Measurements from ENCODE around the gene FLT1.

DNA sequence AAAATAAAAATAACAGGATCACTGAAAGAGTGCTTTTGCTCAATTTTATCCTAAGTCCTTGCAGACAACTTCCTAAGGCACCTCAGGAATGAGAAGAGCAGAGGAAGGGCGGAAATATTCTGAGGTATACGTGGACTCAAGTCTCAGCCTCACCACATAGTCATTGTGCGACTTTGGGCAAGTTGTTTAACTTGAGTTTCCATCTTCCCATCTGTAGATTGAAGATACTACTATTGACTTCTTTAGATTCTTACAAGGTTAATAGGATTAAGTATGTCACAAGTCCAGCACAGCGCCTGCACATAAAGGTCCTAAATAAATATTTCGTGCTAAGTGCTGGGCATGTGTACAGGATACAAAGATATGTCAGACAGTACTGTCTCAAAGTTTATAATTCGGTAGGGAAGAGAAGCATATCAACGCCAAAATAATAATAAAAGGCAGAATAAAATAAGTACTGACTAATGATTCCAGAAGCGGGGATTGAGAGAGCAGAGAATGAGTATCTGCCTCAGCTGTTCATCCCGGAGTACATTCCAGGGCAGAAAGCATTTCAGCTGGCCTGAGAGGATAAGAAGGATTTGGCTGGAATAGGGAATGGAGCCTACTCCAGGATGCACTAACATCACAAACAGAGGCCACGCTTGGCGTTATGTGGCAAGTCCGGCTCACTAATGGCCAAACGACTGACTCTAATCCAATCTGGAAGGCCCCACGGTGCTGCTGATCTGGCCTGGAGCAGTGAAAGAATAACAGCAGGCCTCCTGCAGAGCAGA lies 139.7 kb downstream of the FLT1 start:
- TF ChIP-seq, protein P1, sequence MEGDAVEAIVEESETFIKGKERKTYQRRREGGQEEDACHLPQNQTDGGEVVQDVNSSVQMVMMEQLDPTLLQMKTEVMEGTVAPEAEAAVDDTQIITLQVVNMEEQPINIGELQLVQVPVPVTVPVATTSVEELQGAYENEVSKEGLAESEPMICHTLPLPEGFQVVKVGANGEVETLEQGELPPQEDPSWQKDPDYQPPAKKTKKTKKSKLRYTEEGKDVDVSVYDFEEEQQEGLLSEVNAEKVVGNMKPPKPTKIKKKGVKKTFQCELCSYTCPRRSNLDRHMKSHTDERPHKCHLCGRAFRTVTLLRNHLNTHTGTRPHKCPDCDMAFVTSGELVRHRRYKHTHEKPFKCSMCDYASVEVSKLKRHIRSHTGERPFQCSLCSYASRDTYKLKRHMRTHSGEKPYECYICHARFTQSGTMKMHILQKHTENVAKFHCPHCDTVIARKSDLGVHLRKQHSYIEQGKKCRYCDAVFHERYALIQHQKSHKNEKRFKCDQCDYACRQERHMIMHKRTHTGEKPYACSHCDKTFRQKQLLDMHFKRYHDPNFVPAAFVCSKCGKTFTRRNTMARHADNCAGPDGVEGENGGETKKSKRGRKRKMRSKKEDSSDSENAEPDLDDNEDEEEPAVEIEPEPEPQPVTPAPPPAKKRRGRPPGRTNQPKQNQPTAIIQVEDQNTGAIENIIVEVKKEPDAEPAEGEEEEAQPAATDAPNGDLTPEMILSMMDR (conservative IDR thresholded peaks at IDR 0.05 in 1 of 2, IDR thresholded peaks at IDR 0.05 in 1 of 2; ENCODE audit: low read depth in 1 of 2, low read length in 2 of 2): no peak
- TF ChIP-seq EZH2 (IDR thresholded peaks at IDR 0.05; ENCODE audit: low read length, missing control alignments): no peak

All from fibroblast of lung (primary cell).